ENCODE results near the gene SPATA3.

DNA sequence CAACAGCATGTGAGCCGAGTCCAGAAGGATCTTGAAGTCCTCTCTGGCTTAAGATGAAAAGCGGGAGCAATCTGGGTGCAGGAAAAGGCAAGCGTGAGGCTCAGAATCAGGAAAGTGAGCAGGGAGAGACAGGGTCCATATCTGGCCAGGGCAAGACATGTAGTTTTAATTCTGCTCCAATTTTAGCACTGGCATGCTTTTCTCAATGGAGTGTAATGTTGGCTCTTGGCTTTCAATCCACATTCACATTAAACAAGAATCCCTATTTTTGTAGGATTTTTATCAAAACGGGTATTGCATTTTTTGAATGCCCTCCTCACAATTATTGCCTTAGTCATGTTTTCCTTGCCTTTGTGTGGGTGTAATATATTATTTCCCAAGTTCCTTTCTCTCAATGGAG, 6.0 kb downstream of the SPATA3 start:
- TF ChIP-seq ZNF384 (IDR thresholded peaks at IDR 0.05) (no peak), BHLHE40 (IDR thresholded peaks at IDR 0.05; ENCODE audit: borderline replicate concordance) (no peak), SP1 (IDR thresholded peaks at IDR 0.05) (no peak)

All from HEK293T (cell line).